SK-MEL-5 (cell line): ENCODE measurements around the gene GPR37. TPM values are rescaled to one million over a fixed set of nuclear protein-coding genes. Genes with fewer than 3 reads are reported as not detected.

Experiments
- DNase-seq: peaks from one replicate; pipeline ENCODE4 v3.0.0-alpha.2; 2016; ENCODE audit warnings: low read depth, low spot score
- in situ Hi-C: cut with HindIII; loops from 2 replicates; pipeline ENCODE4 v1.10.0; 2016; ENCODE audit warnings: low sequenced_read_pairs, high pct_unique_total_duplicates, low pct_unique_long_range_greater_than_20kb
- total RNA-seq: library from RNA; depleted of rRNA; stranded (reverse); fragments of >200 nt; shearing (Covaris generic); gene quantifications from 2 replicates; pipeline ENCODE4 v1.2.3, GENCODE V29; 2014

Gene GPR37
- total RNA-seq, 1 experiment from 2014 or later = 21.6 TPM

DNA sequence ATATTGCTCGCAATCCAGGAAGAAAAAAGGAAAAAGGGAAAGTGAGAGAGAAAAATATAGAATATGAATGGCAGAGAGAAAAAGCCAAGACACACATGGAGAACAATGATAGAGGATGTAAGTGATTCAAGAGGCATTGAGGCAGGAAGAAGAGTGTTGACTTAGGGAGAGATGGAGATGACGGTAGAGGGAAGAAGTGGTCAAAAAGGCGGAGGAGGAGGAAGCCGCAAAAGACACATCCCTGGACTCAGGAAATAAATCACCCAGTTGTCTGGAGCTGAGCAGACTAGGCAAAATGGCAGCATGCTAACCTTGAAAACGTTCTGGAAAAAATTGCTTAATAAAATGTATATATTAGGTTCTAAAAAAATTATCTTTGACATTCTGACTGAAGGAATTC is 17.7 kb upstream of the GPR37 start:
- no peak for DNase-seq
- in situ Hi-C loops = no loop called here

GRCh38 chr7:124781907-124782734 is 16.5 kb upstream of the GPR37 start:
- in situ Hi-C loops = no loop called here
- no peak for DNase-seq

DNA sequence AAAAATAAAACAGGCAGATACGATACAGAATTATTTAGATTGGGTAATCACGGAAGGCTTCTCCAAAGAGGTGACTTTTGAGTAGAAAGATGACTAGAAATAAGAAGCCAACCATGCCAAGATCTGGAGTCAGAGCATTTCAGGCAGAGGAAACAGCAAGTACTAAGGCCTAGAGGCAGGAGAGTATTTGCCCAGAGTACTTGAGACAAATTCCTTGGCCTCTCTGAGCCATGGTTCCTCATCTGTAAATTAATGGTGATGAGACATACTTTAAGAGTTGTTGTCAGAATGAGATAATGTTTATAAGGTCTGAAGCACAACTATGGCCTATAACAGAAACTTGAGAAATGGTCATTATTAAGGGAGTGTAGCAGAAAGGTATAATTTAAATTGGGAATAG is 15.8 kb upstream of the GPR37 start:
- in situ Hi-C loops = no loop called here
- DNase-seq = no peak

DNA sequence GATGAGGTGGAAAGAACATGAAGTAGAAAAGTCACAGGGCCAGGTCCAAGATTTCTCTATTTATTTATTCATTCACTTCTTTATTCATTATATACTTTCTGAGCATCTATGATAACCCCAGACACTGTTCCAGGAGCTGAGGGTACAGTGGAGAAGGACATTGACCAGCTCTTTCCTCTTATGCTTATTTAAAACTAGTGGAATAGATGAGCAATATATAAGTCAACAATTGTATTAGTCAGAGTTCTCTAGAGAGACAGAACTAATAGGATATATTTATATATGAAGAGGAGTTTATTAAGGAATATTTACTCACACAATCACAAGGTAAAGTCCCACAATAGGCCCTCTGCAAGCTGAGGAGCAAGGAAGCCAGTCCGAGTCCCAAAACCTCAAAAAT is 15.0 kb upstream of the GPR37 start:
- DNase-seq = no peak
- in situ Hi-C loops = no loop called here

- in situ Hi-C loops = no loop called here
- no peak for DNase-seq
Observed at GRCh38 chr7:124780056-124780455, 14.5 kb upstream of the GPR37 start.

- in situ Hi-C loops = no loop called here
- DNase-seq = no peak
Observed at GRCh38 chr7:124779620-124780019, 14.0 kb upstream of the GPR37 start.

DNA sequence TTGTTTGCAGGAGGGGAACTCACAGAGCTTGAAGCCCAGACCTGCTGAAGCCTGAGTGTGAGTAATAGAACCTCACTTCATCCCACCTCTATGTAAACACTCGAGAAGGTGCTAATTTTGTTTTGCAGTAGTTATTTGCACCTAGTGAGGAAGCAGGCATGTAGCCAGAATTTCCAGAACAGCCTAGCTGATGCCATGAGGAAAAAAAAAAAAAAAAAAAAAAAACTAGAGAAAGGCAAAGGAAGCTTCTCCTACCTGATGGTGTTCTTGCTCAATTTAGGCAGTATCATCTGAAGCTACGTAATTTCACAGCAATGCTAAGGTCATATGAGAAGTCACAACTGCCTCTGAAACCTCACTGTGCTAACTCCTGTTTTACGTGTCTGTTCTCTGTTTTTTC is 13.6 kb upstream of the GPR37 start:
- in situ Hi-C loops = no loop called here
- DNase-seq = peak; percentile 72

DNA sequence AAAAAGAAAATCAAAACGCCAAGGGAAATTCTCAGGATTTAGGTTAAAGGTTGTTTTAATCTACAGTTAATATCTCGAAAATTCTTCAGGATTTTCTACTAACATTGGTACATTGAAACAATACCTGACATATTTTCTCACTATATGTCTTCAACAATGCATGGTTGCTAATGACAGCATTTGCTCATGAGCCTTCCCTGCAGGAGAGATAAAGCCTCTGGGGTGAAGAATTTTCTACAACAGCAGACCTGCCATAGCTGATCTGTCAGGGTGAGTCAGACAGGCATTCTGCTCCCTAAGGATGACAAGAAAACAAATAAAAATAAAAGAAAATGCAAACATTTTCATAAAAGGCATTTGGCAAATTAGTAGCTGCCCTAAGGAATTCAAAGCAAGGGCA is 11.7 kb upstream of the GPR37 start:
- peak; percentile 46 for DNase-seq
- in situ Hi-C loops = no loop called here

- DNase-seq = no peak
- in situ Hi-C loops = no loop called here
Observed at GRCh38 chr7:124776153-124776552, 10.6 kb upstream of the GPR37 start.

- in situ Hi-C loops = no loop called here
- no peak for DNase-seq
Observed at GRCh38 chr7:124775422-124775821, 9.8 kb upstream of the GPR37 start.

DNA sequence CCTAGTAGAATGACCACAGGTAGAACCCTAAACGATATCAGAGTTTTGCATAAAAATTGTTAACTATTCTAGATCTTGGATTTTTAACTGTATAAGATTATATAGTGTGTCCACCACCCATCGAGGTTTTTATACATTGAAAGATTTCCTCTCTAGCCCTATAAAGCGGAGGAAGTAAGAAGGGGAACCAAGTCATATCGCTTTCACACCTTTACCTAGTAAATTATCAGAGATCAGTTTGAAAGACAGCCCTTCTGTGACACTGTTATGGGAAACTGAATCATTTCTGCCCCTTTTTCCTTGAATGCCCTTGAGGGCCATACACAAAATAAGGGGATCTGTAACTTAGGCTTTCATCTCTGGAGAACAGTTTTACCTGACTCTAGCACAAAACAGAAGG is 8.3 kb upstream of the GPR37 start:
- in situ Hi-C loops = no loop called here
- no peak for DNase-seq

DNA sequence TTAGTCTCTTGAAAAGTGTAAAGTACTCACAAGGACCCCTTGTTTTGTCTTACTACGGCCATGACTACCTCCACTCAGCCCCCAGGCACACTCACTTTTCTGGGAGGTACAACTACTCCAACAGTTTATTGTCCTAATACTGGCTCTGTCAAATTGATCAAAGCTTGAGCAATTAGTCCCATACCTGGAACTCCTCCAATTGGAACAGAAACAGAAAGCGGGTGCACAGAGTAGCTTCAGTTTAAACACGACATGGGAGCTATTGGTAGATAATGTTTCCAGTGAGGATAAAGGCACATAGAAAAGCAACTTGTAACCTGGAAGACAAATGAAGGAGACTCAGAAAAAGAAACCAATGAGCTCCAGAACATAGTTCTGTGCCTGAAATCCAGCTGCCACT is 7.7 kb upstream of the GPR37 start:
- DNase-seq = no peak
- in situ Hi-C loops = no loop called here

DNA sequence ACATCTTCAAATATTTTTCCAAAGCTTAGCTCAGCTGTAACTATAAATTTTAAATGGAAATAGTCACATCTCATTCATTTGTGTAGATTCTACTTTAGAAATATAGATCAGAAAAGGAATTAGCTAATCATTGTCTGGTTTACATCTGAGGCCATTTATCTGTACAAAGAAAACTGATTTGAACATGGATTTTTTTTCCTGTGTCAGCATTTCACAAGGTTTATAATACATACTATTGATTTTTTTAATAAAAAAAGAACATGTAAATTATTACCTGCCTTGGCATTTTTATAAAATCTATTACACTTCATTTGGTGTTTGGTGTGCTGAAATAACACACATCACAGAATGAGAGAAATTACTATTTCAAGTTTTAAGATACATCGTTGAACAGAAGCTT is 3.5 kb upstream of the GPR37 start:
- no peak for DNase-seq
- in situ Hi-C loops = no loop called here

DNA sequence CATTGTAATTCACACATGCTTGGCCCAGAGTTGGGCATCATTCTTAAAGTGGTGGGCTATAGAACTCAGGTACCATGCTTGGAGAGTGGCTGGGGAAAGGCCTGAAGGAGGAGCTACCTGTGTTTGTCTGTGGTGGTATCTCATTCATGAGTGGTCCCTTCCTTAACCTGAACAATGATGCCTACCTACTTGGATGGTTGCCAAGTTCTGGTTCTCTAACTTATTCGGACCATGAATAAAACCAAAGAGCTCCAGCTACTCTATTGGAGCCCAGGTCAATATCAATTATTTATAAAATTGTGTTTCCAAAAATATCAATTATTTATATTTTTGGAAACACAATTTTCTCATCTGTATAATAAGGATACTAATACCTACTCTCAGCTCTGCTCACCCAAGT is 2.9 kb upstream of the GPR37 start:
- no peak for DNase-seq
- in situ Hi-C loops = no loop called here

DNA sequence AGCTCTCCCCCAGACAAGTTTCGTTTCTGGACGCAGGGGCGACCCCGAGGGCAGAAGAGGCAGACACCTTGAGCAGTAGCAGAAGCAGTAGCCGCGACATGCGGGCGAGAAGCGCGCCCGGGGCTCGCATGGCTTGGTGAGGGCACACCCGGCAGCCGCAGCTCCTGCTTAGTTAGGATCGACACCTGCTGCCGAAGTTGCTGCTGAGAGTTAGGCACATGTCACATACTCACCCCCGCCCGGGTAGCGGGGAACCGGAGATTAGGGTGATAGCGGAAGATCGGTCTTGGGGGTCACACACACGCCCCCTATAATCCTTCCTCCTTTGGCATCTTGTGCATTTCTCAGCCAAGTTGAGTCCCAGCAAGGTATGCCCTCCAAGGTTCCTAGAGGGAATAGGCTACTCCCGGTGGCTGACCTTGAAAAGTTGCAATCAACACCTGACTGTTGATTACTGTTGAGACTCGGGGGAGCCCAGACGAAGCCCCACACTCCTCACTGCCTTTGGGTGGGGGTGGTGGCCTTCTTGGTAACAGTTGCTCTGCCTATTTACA is 668 bp downstream of the GPR37 start:
- no peak for DNase-seq
- in situ Hi-C loops = no loop called here

DNA sequence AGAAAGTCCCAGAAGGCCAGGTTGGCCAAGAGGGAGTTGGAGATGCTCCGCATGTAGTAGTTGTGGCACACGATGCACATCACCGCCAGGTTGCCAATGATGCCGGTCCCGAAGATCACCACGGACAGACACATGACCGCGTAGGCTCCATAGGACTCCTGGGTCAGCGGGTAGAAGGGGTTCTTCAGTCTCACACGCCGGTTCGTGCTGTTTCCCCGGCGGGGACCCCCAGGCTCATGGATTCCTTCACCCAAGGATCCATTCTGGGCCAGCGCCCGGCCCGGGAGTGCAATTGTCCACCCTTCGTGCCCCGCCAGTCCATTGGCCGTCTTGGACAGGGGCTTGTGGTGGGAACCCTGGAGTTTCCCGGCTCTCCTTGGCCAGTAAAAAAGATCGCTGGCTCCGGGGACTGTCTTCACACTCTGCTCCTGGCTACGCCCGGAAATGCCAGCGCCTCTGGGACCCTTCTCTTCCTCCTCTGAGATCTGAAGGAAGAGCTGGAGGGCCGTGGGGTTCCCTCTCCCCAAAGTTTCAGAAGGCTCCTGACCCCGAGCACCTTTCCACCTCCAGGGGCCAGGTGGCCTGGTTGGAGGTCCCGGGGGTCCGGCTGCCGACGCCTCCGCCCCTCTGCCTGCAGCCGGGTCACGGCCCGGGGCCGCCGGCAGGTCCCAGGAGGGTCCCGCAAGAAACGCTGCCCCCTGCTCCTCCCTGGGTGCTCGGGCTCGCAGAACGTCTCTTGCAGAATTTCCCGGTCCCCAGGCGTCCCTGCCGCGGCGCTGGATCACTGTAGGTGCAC is 1.3 kb downstream of the GPR37 start:
- no peak for DNase-seq
- in situ Hi-C loops = no loop called here

DNA sequence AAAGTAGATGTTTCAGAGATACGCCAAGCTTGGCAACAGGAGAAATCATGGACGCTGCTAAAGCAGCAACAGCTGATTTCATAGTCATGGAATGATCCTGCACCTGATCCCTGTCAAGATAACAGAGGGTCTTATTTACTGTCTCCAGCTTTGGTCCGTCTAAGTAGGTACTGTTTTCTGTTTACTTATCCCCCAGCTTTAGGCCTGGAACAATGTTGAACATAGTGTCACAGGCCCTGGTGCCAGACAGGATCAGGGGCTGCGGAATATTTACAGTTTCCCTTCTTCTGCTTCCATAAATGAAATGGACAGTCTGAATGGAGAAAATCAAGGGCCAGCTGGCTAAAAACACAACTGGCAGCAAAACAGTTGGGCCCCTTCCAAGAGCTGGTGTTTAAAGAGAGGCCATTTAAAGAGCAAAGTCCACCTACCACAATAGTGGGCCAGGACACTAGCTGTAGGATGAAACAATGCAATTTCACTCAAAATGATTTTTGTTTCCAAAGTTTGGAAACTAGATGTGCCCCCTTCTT is 2.9 kb downstream of the GPR37 start:
- no peak for DNase-seq
- in situ Hi-C loops = no loop called here

DNA sequence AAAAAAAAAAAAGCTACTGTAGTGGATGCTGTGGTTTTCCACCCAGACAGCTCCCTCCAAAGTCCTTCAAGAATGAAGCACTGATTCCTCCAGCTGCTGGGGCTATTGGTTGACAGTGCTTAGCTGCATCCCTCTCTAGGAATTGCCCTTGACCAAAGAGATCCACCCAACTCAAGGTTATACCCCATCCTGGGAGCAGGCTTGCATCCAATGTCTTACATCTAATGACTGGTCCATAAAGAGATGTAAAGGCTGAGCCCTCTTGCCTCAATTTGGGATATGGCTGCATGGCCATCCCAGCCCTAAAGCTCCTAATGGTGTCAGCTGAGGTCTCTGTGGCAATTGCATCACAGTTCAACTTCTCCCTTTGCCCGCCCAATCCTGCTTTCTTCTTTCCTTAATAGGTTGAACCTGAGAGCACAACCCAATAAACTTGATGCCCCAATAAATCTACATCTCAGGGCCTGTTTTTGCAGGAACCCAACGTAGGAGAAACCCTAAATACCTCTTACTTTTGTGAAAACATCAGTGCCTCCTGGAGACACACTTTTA is 4.4 kb downstream of the GPR37 start:
- no peak for DNase-seq
- in situ Hi-C loops = no loop called here
